Esophagus muscularis mucosa (tissue), 4 donors: Measurements from ENCODE around the gene HIC1.

Source experiments
- CTCF ChIP-seq, 3 experiments: fragments of 200-600 bp in 2 of 3; fragments of 450-650 bp in 1 of 3; sonication (generic) in 2 of 3; IDR thresholded peaks; one replicate each; pipeline ENCODE4 v1.5.1; 2017 to 2019; ENCODE audit warnings: antibody characterized with exemption in 3 of 3, mild to moderate bottlenecking in 2 of 3, moderate library complexity in 1 of 3
- EP300 ChIP-seq: sonication (generic); formaldehyde crosslinking; IDR thresholded peaks from one replicate; pipeline ENCODE4 v1.6.1; 2017; ENCODE audit warnings: antibody characterized with exemption
- POLR2A ChIP-seq: fragments of 450-650 bp; IDR thresholded peaks from one replicate; pipeline ENCODE4 v1.6.1; 2017; ENCODE audit warnings: antibody characterized with exemption, moderate library complexity, mild to moderate bottlenecking, low read depth
- POLR2AphosphoS5 ChIP-seq, 2 donors: sonication (generic); formaldehyde crosslinking; IDR thresholded peaks; one replicate each; pipeline ENCODE4 v1.6.1; 2017; ENCODE audit warnings: antibody characterized with exemption in 2 of 2

- TF ChIP-seq POLR2A, result no peak
- TF ChIP-seq CTCF (IDR thresholded peaks at IDR 0.05), result no peak
- no peak for TF ChIP-seq POLR2AphosphoS5 (IDR thresholded peaks at IDR 0.05)
- no peak for TF ChIP-seq EP300
Measured at GRCh38 chr17:2048805-2049204, 6.1 kb upstream of the HIC1 start.
